GM21515 (cell line): ENCODE measurements around the gene TAS2R31.

Experiments used
- ATAC-seq: cut with Tn5 transposase; IDR thresholded peaks from one replicate; pipeline ENCODE4 v1.9.1; 2021; ENCODE audit not compliant: unreplicated experiment

The TAS2R31 gene

DNA sequence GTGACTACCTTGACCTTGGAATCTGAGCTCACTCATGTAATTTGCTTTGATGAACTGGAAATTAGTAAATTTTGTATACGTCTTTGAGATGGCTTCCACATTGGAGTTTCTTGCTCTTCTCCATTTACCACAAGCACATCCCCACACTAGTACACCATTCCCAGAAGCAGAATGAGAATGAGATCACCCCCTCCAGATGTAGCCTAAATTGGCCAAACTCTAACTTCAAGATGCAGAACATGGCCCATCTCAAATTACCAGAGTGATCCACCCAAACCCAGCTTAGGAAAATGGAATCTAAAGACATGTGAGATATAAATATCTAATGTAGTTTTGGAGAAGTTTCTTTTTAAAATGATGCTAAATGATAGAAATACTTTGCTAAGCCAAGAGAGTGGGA is 23.6 kb downstream of the TAS2R31 start:
- no peak for ATAC-seq

DNA sequence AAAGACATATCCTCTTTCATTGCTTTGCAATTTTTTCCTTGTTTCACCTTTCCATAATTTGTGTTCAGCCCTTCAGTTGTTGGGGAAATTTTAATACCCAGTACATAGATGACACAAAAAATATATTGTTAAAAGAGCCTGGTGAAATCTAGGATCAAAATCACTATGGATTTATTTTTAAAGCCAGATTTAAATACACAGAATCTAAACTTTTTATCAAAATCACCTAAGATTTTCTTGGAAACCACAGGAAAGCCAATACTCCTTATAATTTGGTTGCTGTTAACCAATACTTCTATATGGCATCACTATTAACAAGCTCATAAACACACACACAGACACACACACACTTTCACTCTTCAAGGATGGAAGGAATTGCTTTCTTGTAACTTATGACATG is 33.0 kb downstream of the TAS2R31 start, which contains the start of gene TAS2R20:
TAS2R20 (minus strand) TSS at position 101 of the 400 bp plus-strand sequence. CDS start 429 bp downstream, outside the sequence.
- no peak for ATAC-seq

DNA sequence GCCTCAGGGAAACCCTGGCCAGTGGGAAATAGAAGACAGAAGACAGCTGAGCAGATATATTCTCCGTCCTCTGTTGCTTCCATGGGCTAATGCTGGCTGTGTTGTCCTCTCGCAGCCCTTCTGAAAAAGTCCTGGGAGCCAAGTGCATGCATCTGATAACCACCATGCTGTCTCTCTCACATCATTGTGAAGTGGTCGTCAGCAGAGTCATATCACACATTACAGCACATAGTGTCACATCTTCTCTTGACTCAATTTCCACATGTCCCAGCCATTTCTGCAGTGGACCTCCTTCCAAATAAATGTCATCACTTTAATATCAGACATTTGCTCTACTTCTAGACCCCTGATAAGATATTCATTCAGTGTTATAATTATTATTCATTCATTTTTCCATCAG is 36.9 kb downstream of the TAS2R31 start:
- no peak for ATAC-seq

DNA sequence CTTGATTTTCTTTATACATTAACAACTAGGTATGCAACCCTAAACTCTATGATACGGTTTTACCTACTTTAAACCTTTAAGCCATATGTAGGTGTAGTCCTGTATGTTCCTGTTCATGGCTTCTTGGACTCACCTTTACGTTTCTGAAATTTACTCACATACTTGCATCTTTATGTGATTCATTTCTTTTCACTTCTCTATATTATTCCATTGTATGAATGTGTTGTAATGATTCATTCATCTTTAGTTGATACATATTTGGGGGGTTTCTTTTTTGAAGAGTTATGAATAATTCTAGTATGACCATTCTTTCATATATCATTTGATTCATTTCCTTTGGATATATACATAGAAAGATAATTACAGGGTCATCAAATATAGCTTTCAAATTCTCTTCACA is 42.1 kb downstream of the TAS2R31 start:
- ATAC-seq, result no peak

DNA sequence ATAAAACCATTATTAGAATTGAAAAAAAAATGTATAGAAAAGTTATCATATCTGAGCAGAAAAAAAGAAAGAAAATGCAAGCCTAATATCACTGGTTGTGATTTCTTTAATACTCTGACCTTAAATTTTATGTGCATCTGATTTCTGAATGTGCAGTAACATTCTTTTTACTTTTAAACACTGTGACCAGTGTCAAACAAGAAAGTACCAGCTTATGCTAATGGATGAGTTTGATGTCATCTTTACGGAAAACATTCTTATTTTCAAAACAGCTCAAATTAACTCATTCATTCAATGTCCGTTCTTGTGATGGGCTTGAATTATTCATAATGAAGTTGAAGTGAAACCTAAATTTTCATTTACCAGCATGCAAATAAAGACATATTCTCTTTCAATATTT is 44.4 kb downstream of the TAS2R31 start, which contains the start of gene TAS2R50:
TAS2R50 (minus strand) TSS at position 101 of the 400 bp plus-strand sequence; CDS start at position 49, 52 bp downstream.
- ATAC-seq, result no peak

GRCh38 chr12:10982244-10982643 is 49.0 kb downstream of the TAS2R31 start:
- no peak for ATAC-seq
